Activated CD4-positive, alpha-beta T cell treated with anti-CD3 and anti-CD28 coated beads for 48 hours (primary cell): ENCODE data around the gene TMOD2.

Source experiments
- DNase-seq: peaks from one replicate; pipeline ENCODE4 v3.0.0-alpha.2; 2020

TMOD2 gene

DNA sequence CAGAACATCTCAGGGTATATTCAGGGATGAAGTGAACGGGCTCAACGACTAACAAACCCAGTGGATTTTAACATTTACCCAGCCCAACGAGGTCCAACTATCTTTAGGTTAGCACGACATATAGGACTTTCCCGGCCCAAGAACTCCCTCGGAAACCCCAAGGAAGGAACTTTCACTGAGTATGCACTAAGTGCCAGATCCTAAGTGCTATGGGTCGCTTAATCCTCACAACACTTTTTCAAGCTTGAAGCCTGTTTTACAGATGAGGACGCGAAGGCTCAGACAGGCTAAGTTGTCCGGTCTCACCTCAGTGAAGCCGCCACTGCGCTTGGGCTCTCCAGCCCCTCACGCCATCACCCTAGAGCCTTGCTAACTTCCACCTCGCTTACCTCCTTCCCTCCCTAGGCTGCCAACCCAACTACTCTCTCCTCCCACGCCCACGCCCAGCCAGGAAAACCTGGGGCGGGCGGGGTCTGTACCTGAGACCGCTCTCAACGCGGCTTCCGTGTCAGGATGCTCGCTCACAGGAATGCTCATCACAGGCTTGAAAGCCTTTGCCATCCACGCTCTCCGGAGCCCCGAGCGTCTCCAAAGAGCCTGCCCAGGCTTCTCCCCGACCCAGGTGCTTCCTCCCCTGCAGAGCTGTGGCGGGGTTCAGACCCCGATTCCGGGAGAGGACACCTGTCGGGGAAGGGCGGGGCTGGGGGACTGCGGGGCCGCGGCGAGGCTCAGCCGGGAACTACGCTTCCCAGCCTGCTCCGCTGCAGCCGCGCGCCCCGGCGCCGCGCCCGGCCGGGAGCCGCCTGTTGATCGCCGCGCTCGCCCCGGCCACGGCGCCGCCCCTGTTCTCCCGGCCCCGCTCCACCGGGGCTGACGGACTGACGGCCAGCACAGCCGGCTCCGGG lies at the start of gene TMOD2:
Gene TMOD2 (plus strand): TSS at position 806 of the 905 bp plus-strand sequence. CDS start 14,845 bp downstream, outside the sequence.
- peak; percentile 61 for DNase-seq

DNA sequence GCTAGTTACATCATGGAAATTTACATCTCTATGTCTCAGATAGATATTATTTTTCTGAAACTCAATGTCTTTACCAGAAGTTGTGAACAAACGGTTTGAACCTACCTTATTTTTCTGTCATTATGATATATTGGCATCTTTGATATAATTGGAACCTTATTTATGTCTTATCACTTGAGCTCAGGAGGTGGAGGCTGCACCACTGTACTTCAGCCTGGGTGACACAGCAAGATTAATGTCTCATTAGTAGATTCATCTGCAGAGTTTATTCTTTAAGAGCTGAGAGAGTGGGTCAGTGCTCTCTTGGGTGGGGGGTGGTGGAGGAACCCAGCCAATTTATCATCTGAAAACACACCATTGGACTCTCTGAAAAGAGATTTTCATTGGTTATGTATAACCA lies 48.7 kb upstream of the TMOD2 start:
- DNase-seq: no peak

DNA sequence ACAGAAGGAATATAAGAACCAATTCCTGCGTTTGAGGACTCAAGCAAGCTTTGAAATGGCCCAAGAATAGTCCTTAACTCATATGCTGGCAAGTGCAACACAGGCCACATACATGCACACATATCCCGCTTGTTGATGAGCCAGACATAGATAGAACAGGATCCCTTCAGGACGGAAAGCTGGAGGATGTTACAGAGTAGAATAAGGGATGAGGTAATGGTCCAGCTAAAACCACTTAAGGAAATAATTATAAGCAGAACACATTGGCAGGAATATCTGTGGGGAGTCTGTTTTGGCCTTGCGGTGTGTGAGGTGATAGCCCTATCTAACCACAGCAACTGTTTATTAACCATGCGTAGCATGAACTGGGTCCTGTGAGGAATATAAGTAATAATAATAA lies 45.1 kb upstream of the TMOD2 start:
- no peak for DNase-seq

DNA sequence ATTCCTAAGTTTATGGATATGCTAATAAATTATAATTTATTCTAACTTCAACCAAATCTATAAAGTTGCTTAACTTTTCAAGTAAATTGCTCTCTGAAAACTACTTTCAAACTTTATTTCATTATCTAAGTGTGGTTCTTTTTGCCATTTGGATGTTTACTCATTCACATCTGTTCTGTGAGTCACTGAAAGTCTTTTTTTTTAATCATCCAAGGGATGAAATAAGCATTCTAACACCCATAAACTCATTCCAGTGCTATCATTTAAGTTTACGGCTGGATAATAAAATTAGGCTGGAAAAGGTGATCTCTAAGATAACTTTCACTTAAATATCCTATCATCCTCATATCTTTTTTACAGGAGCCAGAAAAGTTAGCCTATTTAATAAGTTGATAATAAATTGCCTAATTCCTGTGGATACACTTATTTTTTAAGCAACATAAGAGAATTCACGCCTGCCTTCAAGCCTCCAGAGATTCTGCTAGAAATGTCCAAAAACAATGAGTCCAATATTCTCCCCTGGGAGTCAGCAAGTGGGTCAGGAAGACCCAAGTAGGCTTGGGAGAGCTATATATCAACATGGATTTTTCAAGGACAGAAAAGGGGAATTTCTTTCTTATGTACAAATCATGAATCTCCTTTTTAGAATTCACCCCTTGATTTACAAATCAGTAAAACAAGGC lies 44.3 kb upstream of the TMOD2 start:
- no peak for DNase-seq

DNA sequence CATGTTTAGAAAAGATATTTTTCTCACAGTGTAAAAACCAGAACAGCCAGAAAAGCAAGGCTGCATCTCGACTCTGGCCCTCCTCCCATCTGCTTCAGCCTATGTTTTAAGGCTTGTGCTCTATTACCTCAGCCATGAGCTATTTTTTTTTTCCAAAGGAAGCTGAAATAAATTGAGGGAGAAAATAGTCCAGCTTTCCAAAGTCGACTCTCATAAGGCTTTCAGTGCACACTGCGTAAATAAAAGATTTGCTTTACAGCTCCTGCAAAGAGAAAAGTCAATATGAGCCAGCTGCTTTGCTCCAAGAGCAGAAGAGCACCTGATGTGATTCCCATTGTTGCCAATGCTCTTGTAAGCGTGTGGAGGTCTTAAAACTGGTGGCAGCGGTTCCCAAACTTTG lies 43.4 kb upstream of the TMOD2 start:
- no peak for DNase-seq

DNA sequence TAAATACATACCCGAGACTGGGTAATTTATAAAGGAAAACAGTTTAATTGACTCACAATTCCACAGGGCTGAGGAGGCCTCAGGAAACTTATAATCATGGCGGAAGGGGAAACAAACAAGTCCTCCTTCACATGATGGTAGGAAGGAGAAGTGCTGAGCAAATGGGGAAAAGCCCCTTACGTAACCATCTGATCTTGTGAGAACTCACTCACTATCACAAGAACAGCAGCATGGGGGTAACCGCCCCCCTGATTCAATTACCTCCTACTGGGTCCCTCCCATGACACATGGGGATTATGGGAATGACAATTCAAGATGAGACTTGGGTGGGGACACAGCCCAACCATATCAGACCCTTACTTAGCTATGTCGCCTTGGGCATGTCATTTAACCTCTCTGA lies 42.4 kb upstream of the TMOD2 start:
- no peak for DNase-seq

DNA sequence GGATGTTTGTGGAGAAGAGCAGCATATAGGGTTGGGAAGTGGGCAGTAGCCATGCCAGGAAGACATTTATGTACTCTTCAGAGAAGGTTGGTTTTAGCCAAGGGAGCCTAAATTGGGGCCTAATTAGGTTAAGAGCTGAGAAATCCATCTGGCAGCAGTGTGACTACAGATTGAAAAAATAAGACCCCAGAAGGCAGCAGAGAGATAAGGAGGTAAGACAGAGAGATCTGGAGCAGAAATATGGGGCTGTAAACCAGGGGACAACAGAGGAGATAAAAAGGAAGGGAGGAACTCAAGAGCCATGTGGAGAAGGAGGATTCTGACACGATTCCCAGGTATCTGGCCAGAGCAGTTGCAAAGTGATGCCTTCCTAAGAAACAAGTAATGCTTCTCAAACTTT lies 37.2 kb upstream of the TMOD2 start:
- no peak for DNase-seq

DNA sequence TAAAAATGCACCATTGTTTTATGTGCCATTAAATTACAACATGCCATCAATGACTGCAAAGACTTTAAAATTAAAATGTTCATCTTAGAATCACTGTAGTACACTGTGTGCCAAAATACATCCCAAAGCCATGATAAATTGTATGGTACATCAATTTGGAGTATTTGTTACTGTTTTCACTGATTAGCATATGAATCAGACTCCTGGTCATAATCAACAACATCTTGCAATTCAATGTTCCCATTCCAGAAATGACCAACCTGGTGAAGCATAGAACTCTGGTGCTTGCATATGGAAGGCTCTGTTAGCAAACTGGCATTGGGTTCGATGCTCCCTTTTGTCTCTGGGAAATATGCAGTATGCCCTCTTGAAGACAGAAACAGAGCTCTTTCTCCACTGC lies 36.5 kb upstream of the TMOD2 start:
- DNase-seq: no peak

DNA sequence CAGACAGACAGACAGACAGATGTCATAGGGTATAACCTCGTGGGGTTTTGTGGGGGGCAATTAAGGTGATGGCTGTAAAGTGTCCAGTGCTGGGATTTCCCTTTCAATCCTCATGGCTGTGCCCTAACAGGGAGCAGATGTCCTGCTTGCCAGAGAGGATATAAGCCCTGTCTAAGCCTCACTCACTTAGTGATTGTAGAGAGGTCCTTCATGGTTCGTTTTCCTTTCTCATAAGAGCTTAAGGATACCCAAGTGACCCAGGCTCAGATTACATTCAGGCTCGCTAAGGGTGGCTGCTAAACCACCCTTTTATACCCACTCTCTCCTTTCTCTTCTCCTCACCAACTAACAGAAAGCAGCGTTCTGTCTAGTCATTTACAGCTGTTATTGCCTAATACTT lies 33.2 kb upstream of the TMOD2 start:
- no peak for DNase-seq

DNA sequence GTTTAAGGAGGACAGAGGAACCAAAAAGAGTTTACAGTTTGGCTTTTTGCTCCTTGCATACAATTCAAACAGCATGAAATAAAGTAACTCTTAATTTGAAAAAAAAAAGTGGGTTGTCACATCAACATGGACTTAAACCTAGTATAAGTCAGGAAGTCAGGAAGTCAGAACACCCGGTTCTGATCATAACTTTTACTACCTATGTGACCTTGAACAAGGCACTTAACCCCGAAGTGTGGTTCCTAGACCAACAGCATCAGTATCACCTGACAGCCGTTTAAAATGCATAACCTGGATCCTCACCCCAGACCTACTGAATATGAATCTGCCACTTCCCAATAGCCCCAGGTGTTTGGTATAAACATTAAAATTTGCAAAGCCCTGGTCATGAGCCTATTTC lies 32.7 kb upstream of the TMOD2 start:
- DNase-seq: no peak

DNA sequence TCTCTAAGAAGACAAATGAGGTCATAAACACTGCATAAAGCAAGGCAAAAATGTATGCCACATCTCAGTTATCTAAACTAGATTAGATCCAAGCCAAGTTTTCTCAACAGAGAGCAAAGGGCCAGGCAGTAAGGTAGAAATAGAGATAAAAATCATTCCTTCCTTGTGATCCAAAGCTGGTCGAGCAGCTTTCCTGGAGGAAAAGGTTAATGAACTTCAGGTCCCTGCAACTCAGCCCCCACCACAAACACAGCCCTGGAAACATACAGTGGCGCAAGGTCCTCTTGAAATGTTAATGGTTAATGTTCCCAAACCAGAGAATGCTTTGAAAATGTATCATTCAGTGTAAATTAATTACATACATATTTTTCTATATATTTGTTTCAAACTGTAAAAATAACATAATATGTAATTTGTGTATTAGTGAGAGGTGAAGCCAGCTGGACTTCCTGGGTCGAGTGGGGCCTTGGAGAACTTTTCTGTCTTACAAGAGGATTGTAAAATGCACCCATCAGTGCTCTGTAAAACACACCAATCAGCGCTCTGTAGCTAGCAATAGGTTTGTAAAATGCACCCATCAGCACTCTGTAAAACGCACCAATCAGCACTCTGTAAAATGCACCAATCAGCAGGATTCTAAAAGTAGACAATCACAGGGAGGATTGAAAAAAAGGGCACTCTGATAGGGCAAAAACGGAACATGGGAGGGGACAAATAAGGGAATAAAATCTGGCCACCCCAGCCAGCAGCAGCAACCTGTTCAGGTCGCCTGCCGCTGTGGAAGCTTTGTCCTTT lies 31.0 kb upstream of the TMOD2 start:
- DNase-seq: no peak

DNA sequence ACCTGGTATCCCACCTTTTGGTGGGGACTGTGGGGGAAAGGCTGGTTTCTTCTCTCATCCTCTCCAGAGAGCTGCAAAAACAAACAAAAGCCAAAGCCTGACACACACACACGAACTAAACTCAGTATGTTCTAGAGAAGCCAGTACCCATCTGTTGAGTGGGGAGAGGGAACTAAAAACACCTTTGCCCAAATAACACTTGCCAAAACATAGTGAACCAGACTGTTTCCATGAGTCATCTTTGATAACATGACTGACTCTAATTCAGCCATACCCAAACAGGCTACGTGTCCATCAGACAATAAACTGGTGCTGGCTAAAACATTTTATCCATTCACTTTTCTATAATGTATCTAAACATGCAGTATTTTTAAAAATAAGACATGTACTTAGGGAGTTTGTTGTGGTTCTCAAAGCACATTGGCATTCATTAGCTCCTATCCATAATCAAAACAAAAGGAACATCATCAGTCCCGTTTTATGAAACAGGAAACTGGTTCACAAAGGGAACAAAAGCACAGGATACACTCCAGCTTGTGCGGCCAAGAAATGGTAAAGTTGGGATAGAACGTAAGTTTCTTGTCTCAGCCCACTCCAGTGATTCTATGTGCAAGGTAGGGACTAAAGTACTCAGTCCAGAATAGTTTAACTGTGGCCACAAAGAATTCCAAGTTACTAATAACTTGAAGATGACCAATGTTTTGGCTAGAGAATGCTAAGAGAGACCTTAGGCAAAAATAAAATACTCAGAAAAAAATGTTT lies 30.0 kb upstream of the TMOD2 start:
- no peak for DNase-seq

DNA sequence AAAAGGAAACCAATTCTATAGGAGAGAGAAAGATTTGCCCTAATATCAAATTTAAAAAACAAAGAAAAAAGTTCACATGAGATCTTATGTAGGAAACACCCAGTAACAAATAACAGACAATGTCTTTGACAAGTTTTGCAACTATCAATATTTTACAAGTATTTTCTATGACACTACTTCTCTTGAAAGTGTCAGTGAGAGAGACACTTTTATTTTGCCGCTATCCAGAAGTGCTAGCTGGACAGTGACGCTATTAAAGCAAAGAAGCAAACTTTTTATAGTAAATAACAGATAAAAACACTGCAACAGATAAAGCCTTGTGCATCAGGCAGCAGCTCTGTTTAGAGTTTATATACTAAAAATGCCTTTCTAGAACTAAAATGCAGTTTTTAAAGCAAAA lies 27.2 kb upstream of the TMOD2 start:
- no peak for DNase-seq

DNA sequence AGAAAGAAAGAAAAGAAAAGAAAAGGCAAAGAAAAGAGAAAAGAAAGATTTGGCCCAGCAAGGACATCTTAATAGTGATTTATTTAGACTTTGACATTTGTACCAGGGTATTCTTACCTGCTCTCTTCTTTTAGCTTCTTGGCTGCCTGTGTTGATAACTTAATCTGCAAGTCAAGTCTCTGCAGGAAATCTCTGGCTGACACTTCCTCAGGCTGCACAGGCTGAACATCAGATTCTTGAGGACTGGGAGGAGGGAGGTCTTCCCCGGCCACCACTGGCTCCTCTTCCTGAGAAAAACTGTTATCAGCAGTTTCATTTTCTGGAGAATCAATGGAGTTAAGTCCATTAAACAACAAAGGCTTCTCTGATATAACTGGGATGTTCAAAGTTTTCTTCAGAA lies 26.7 kb upstream of the TMOD2 start:
- no peak for DNase-seq

DNA sequence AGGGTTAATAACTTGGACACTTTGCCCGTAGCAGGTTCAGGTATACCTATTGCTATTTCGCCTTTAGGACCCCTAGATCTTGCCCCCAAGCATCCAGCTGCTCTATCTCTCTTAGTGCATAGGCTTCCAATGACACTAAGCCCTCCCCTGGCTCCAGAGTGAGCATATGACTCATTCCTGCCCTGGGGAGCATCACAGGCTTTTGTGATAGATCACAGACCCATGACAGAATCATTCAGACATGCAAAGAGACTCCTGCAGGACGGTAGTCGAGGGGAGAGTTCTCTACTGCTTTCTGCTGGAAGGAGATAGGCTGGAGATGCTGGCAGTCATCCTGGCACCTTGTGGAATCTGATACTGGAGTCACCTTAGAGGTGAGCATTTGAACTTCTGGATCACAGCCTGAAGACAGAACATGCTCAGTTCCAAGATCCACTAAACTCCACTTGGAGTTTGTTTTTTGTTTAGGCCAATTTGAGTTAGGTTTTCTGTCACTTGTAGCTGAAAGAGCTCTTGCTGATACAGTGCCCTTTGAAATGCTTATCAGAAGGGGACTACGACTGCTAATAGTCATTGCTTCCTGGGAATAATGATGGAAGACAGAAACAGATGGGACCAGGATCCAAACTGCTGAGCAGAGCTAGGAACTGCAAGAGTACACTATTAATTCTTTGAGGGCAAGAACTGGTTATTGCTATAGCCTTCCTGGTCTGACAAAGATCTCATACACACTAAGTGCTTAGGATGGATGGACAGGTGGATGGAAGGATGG lies 24.9 kb upstream of the TMOD2 start:
- DNase-seq: peak; percentile 57

DNA sequence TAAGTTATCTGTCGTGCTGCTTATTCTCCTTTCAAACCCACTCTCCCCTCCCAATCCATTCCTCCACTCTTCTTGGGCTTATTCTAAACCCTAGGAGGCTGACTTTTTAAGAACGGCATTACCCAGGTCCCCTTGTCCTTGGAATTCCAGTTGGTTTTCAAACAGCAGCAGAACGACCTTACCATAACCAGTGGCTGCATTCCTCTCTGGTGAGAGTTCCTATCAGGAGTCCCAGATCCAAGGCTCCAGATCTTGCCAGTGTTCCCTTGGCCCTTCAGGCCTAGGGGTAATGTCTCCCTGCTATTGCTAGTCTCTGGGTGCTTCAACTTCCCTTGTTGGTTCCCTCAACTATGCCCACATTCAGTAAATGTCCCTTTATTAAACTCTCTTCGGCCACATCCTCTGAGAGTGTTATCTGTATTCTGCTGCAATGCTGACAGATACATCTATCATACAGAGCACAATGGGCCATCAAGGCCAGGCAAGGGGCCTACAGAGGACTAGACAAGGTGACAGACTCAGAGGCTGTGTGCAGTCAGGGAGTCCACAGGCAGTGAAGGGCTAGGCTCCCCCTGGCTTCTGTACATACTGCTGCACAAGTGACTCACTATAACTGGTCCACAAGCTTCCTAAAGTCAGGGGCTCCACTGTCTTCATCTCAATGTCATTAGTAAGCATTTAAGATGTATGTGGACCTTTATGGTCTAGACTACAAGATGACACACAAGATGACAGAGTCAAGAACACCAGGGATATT lies 24.1 kb upstream of the TMOD2 start:
- peak; percentile 30 for DNase-seq

DNA sequence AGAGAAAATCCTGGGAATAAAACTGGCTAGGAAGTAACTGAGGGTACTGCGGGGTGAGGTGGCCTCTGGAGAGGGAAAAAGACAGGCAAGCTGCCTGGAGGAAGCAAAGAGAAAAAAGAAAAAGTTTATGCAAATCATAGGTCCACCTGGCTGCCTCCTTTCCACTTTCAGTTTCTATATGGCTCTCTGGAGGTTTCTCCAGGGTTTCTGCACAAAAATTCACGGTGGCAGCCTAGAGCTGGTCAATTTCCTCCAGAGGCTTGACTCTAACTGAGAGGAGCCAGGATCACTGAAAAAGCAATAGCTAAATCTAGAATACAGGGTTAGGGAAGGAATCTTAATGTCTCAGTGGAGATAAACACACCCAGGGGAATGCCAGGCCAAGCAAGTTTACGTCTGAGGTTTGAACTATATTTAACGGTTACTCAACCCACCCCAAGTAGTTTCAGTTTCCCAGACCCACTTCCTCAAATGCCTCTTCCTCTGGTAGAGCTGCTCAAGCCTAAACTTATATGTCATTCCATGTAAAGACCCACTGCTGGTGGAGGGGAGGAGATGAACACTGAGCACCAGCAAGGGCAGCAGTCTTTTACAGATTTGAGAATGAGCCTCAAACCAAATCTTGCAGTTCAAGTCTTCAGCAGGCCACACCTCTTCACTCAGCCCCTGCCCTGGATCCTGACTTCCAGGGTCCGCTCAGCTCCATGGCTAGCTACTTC lies 19.7 kb upstream of the TMOD2 start:
- peak; percentile 22 for DNase-seq

DNA sequence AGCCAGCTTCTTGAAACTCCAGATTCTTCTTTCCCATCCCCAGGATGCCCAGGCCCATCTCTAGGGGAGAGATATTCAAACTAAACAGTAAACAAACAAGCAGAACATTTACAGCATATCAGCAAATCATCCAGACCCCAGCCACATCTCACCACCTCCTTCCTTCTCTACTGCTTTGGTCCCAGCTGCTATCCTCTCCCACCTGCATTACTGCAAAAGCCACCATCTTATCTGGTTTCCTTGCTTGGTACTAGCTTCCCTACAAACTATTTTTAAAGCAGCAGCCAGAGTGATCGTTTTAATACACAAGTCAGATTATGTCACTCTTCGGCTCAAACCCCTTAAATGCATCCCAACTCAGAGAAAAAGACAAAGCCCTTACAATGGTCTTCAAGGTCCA lies 18.8 kb upstream of the TMOD2 start:
- no peak for DNase-seq

DNA sequence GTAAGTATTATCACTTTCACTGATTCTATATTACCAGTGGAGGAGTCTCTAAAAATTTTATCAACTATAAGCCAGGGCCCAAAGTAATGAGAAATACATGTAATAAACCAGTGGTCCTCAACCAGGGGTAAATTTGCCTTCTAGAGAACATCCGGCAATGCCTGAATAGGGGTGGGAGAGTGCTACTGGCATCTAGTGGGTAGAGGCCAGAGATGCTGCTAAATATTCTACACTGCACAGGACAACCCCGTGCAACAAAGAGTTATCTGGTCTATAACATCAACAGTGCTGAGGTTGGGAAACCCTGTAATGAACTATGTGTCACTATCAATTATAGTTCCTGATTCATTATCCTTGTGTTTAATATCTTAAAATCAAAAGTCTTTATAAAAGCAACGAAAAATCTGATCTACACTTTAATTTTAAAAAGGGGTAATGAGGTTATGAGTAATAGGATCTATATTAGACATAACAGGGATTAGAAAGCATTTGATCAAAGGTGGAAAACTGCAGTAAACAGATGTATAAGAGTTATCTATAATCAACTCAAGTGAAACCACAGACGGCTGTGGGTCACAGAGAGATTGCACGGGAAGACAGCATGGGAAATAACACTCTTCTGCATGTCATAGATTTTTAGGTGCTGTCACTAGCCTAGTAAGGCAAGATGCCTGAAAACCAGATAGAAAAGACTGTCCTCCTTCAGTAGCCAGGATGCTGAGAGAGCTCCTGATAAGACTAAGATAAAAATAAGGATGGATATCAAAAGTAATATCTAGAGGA lies 16.0 kb upstream of the TMOD2 start:
- DNase-seq: peak; percentile 48

DNA sequence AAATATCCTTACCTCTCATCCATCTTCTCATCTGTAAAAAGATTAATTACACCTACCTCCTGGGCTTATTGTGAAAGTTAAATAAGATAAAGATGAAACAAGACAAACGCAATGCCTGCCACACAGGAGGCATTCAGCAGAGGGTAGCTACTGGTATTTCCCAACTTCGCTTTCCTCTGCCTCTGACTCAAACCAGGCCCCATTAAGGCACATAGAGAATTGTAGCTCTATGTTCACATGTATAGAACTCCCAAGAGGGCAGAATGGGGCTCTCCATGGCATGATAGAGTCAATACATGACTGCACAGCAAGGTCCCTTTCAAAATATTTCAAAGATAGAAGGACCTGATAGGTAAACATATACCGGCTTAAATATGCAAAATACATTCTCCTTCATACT lies 15.3 kb upstream of the TMOD2 start:
- DNase-seq: peak; percentile 40
